Measurements from ENCODE around the gene CREG1. TPM values are rescaled to one million over a fixed set of nuclear protein-coding genes. Genes with fewer than 3 reads are reported as not detected.

Gene CREG1
- total RNA-seq, 2 donors from 2014 or later: 81.1 to 100 TPM

GRCh38 chr1:167512046-167512654, 41.4 kb downstream of the CREG1 start:
- Histone ChIP-seq H3K9me3 (no peaks in the 10 kb centered on the region), H3K36me3 (replicated peaks in 1 of 2; ENCODE audit: insufficient read depth in 1 of 2, low read depth in 2 of 2) (no peaks in the 10 kb centered on the region), H3K4me3 (no peak overlapping the region), H3K4me1 (no peaks in the 10 kb centered on the region), H3K27me3 (peaks cover 0 to 3% of the 10 kb centered on the region in 2 donors), H3K27ac (no peak overlapping the region)
- 39 to 41% methylated on average over 7 of the region's 7 CpGs for WGBS, 2 donors
- no peak for ATAC-seq
- no peak for DNase-seq
- TF ChIP-seq CTCF (IDR thresholded peaks at IDR 0.05) (no peak), POLR2A (IDR thresholded peaks at IDR 0.05) (no peak)
- intact Hi-C loops (cut with DNase I): loop anchor here (10.0 kb wide), 1 partner anchor 437 kb away; no protein-coding TSS in a partner anchor

GRCh38 chr1:167511374-167511986, 42.1 kb downstream of the CREG1 start:
- ATAC-seq (no peak), DNase-seq (no peak)
- H3K27me3 ChIP-seq: peaks cover 0 to 3% of the 10 kb centered on the region in 2 donors
- no peak for TF ChIP-seq POLR2A (IDR thresholded peaks at IDR 0.05)
- TF ChIP-seq CTCF (IDR thresholded peaks at IDR 0.05): no peak
- H3K27ac ChIP-seq: no peak overlapping the region
- H3K36me3 ChIP-seq (replicated peaks in 1 of 2; ENCODE audit: insufficient read depth in 1 of 2, low read depth in 2 of 2): no peaks in the 10 kb centered on the region
- H3K9me3 ChIP-seq: no peaks in the 10 kb centered on the region
- H3K4me1 ChIP-seq: no peaks in the 10 kb centered on the region
- no peak overlapping the region for H3K4me3 ChIP-seq
- intact Hi-C loops (cut with DNase I): loop anchor here (10.0 kb wide), 1 partner anchor 437 kb away; no protein-coding TSS in a partner anchor
- 79 to 81% methylated on average over 11 of the region's 11 CpGs for WGBS, 2 donors

- Histone ChIP-seq H3K27me3 (peaks cover 0 to 3% of the 10 kb centered on the region in 2 donors), H3K9me3 (no peaks in the 10 kb centered on the region), H3K4me3 (no peak overlapping the region), H3K4me1 (no peaks in the 10 kb centered on the region), H3K27ac (no peak overlapping the region), H3K36me3 (replicated peaks in 1 of 2; ENCODE audit: insufficient read depth in 1 of 2, low read depth in 2 of 2) (no peaks in the 10 kb centered on the region)
- ATAC-seq: no peak
- no peak for DNase-seq
- intact Hi-C loops (cut with DNase I): loop anchor here (10.0 kb wide), 1 partner anchor 436 kb away; no protein-coding TSS in a partner anchor
- TF ChIP-seq POLR2A (IDR thresholded peaks at IDR 0.05) (no peak), CTCF (IDR thresholded peaks at IDR 0.05) (no peak)
- 75 to 81% methylated on average over 4 of the region's 4 CpGs for WGBS, 2 donors
Observed at GRCh38 chr1:167510881-167511280, 42.7 kb downstream of the CREG1 start.

- intact Hi-C loops (cut with DNase I): loop anchor here (10.0 kb wide), 1 partner anchor 435 kb away; no protein-coding TSS in a partner anchor
- Histone ChIP-seq H3K4me3 (no peak overlapping the region), H3K27me3 (peaks cover 0 to under 1% of the 10 kb centered on the region in 2 donors), H3K4me1 (no peaks in the 10 kb centered on the region), H3K36me3 (replicated peaks in 1 of 2; ENCODE audit: insufficient read depth in 1 of 2, low read depth in 2 of 2) (no peaks in the 10 kb centered on the region), H3K9me3 (no peaks in the 10 kb centered on the region), H3K27ac (no peak overlapping the region)
- no peak for ATAC-seq
- 76 to 80% methylated on average over 2 to 3 of the region's 3 CpGs for WGBS, 2 donors
- no peak for DNase-seq
- TF ChIP-seq CTCF (IDR thresholded peaks at IDR 0.05) (no peak), POLR2A (IDR thresholded peaks at IDR 0.05) (no peak)
Observed at GRCh38 chr1:167510244-167510643, 43.3 kb downstream of the CREG1 start.

All from body of pancreas (tissue), 4 donors.